ENCODE data around the gene SPAG8.

SPAG8 gene

GRCh38 chr9:35834260-35835215 is 22.5 kb upstream of the SPAG8 start:
- Histone ChIP-seq H3K27ac (no peak overlapping the region), H3K4me2 (ENCODE audit: low read length) (no peak overlapping the region), H3K9ac (no peak overlapping the region), H3K79me2 (peaks cover 3% of the 10 kb centered on the region), H3K36me3 (ENCODE audit: control insufficient read depth, insufficient read depth, low read length) (no peaks in the 10 kb centered on the region), H3K4me3 (ENCODE audit: low read depth, low read length) (no peak overlapping the region), H3K27me3 (ENCODE audit: control insufficient read depth, insufficient read depth, low read length) (no peaks in the 10 kb centered on the region), H3K4me1 (peaks cover 8% of the 10 kb centered on the region), H3K9me3 (ENCODE audit: control insufficient read depth, low read length) (no peaks in the 10 kb centered on the region), H2AFZ (no peak overlapping the region)
- TF ChIP-seq CTCF (IDR thresholded peaks at IDR 0.05): no peak

- Histone ChIP-seq H3K27ac (no peak overlapping the region), H3K9me3 (ENCODE audit: control insufficient read depth, low read length) (no peaks in the 10 kb centered on the region)
Observed at GRCh38 chr9:35832814-35833213, 20.8 kb upstream of the SPAG8 start.

GRCh38 chr9:35831040-35831439 is 19.0 kb upstream of the SPAG8 start:
- H3K4me3 ChIP-seq (ENCODE audit: low read depth, low read length): no peak overlapping the region
- no peak overlapping the region for H3K4me2 ChIP-seq (ENCODE audit: low read length)
- H3K9ac ChIP-seq: no peak overlapping the region
- no peaks in the 10 kb centered on the region for H3K36me3 ChIP-seq (ENCODE audit: control insufficient read depth, insufficient read depth, low read length)
- no peak overlapping the region for H2AFZ ChIP-seq
- no peaks in the 10 kb centered on the region for H3K9me3 ChIP-seq (ENCODE audit: control insufficient read depth, low read length)
- TF ChIP-seq CTCF (IDR thresholded peaks at IDR 0.05): no peak
- no peaks in the 10 kb centered on the region for H3K27me3 ChIP-seq (ENCODE audit: control insufficient read depth, insufficient read depth, low read length)
- H3K27ac ChIP-seq: no peak overlapping the region
- H3K4me1 ChIP-seq: peaks cover 8% of the 10 kb centered on the region
- H3K79me2 ChIP-seq: peaks cover 3% of the 10 kb centered on the region

More at GRCh38 chr9:35832814-35833213, 20.8 kb upstream of the SPAG8 start:
- Histone ChIP-seq H2AFZ (no peak overlapping the region), H3K4me3 (ENCODE audit: low read depth, low read length) (no peak overlapping the region), H3K4me2 (ENCODE audit: low read length) (peak overlapping the region; percentile 32), H3K9ac (no peak overlapping the region), H3K27me3 (ENCODE audit: control insufficient read depth, insufficient read depth, low read length) (no peaks in the 10 kb centered on the region), H3K79me2 (peaks cover 3% of the 10 kb centered on the region), H3K36me3 (ENCODE audit: control insufficient read depth, insufficient read depth, low read length) (no peaks in the 10 kb centered on the region), H3K4me1 (peaks cover 8% of the 10 kb centered on the region)
- TF ChIP-seq CTCF (IDR thresholded peaks at IDR 0.05): no peak

- Histone ChIP-seq H3K9ac (peak overlapping the region; percentile 67), H3K27me3 (ENCODE audit: control insufficient read depth, insufficient read depth, low read length) (no peaks in the 10 kb centered on the region), H3K27ac (peak overlapping the region; percentile 64), H3K4me1 (peaks cover 8% of the 10 kb centered on the region), H2AFZ (peak overlapping the region; percentile 83), H3K4me2 (ENCODE audit: low read length) (peak overlapping the region; percentile 100), H3K4me3 (ENCODE audit: low read depth, low read length) (peak overlapping the region; percentile 77), H3K36me3 (ENCODE audit: control insufficient read depth, insufficient read depth, low read length) (no peaks in the 10 kb centered on the region), H3K79me2 (peaks cover 3% of the 10 kb centered on the region), H3K9me3 (ENCODE audit: control insufficient read depth, low read length) (no peaks in the 10 kb centered on the region)
- no peak for TF ChIP-seq CTCF (IDR thresholded peaks at IDR 0.05)
Observed at GRCh38 chr9:35829764-35830096, 17.7 kb upstream of the SPAG8 start.
